GM12875 (cell line): ENCODE data around the gene NFAM1.

Experiments
- H3K4me3 ChIP-seq: one replicate; pipeline ENCODE4 v1.5.1; 2011; ENCODE audit warnings: low read depth, low read length, control low read depth
- TF ChIP-seq, protein P1 (sequence below): IDR thresholded peaks from 2 replicates; pipeline ENCODE4 v1.5.1; 2011; ENCODE audit warnings: low read depth, mild to moderate bottlenecking, control low read depth, inconsistent platforms, low read length, moderate library complexity, borderline replicate concordance; ENCODE audit not compliant: insufficient read depth

NFAM1 gene

DNA sequence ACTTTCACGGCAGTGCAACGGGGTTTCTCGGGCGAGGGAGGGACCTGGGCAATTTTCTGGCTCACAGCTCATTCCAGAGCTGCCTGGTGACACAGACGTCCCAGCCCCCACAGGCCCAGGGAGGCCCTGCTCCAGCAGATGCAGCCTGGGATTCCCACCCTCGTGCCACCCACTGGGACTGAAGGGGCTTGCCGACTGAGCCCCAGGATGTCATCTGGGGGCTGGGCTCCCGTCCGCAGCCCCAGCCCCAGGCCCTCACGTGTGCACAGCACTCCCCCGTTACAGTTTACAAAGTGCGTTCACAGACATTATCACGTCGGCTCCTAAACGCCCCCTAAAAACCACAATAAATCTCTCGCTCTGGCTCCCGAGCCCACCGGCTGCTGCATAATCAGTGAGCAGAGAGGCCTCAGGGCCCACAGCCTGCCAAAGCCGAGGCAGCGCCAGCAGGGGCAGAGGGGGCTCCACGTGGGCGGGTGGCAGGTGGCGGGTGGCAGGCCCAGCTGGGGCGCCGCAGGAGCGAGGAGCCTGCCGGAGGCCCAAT, 84.8 kb downstream of the NFAM1 start:
- TF ChIP-seq, protein P1, sequence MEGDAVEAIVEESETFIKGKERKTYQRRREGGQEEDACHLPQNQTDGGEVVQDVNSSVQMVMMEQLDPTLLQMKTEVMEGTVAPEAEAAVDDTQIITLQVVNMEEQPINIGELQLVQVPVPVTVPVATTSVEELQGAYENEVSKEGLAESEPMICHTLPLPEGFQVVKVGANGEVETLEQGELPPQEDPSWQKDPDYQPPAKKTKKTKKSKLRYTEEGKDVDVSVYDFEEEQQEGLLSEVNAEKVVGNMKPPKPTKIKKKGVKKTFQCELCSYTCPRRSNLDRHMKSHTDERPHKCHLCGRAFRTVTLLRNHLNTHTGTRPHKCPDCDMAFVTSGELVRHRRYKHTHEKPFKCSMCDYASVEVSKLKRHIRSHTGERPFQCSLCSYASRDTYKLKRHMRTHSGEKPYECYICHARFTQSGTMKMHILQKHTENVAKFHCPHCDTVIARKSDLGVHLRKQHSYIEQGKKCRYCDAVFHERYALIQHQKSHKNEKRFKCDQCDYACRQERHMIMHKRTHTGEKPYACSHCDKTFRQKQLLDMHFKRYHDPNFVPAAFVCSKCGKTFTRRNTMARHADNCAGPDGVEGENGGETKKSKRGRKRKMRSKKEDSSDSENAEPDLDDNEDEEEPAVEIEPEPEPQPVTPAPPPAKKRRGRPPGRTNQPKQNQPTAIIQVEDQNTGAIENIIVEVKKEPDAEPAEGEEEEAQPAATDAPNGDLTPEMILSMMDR: no peak
- no peak overlapping the region for H3K4me3 ChIP-seq

- TF ChIP-seq, protein P1: no peak
- H3K4me3 ChIP-seq: no peak overlapping the region
Observed at GRCh38 chr22:42346722-42347121, 85.5 kb downstream of the NFAM1 start.

GRCh38 chr22:42345458-42345857, 86.7 kb downstream of the NFAM1 start:
- TF ChIP-seq, protein P1: no peak
- H3K4me3 ChIP-seq: no peak overlapping the region

GRCh38 chr22:42344361-42344905, 87.8 kb downstream of the NFAM1 start:
- no peak overlapping the region for H3K4me3 ChIP-seq
- TF ChIP-seq, protein P1: no peak

GRCh38 chr22:42343531-42344081, 88.6 kb downstream of the NFAM1 start:
- H3K4me3 ChIP-seq: no peak overlapping the region
- TF ChIP-seq, protein P1: no peak

GRCh38 chr22:42343121-42343454, 89.1 kb downstream of the NFAM1 start:
- TF ChIP-seq, protein P1: no peak
- no peak overlapping the region for H3K4me3 ChIP-seq

- no peak overlapping the region for H3K4me3 ChIP-seq
- TF ChIP-seq, protein P1: no peak
Observed at GRCh38 chr22:42342426-42343120, 89.6 kb downstream of the NFAM1 start.
